ENCODE data around the gene MCRS1. TPM values are rescaled to one million over a fixed set of nuclear protein-coding genes. Genes with fewer than 3 reads are reported as not detected.
A peak's percentile ranks its signal among the peaks of the same experiment; 100 is the strongest.

The MCRS1 gene
- total RNA-seq, 2 donors from 2014 or later, result 78.0 to 92.2 TPM

DNA sequence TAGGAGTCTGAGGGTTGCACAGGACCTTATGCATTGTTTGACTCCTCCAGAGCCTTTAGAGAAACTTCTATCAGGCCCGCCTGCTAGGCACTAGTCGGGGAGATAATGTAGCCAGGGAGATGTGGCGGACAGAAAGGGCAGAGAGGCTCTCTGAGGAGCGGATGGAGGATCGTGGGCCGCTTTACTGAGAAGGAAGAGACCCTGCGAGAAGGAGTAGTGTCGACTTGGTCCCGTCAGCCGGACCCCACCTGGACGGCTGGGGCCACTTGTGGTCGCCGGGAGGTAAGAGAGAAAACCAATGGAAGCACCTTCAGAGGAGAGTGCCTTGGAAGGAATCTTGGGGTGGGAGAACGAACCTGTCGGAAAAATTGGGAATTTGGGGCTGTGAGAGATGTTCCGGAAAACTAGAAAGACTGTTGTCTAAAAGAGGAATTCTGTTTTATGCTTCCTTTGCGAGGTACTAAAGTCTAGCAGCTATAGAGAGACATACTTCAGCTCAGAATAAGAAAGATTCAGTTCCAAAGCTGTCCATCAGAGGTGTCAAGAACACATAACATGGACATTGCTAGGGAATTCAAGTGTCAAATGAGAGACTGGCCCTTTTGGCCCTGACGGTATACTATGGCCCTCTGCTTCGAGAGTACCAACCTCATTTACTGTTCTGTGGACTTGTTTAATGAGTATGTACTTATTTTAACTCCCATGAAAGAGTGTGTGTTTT, 660 bp upstream of the MCRS1 start:
- H3K27ac Mint-ChIP-seq, result peak overlapping the region; percentile 99
- H3K27me3 Mint-ChIP-seq, result no peaks in the 10 kb centered on the region
- no peak for DNase-seq
- H3K9me3 ChIP-seq (ENCODE audit: control insufficient read depth, low read length, poor library complexity, severe bottlenecking), result no peaks in the 10 kb centered on the region
- peak overlapping the region; percentile 99 for H3K4me3 Mint-ChIP-seq
- H3K4me1 Mint-ChIP-seq, result peaks cover 49% of the 10 kb centered on the region
- peak; percentile 17 for ATAC-seq
- H3K36me3 Mint-ChIP-seq (ENCODE audit: low read depth), result peaks cover 6% of the 10 kb centered on the region

DNA sequence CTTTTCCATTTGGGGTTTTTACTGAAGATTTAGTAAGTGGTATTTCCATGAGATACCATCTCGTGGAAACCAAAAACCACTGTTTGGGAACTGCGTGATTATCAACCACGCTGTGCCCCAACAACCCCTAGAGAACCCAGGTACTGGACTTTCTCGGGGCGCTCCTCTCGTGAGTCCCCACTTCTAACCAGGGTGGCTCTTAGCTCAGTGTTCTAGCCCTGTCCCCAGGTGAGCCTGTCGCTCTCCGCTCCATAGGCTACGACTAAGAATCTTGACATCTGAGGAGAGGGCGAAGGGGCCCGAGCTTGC, 686 bp downstream of the MCRS1 start:
- H3K36me3 Mint-ChIP-seq (ENCODE audit: low read depth), result peaks cover 8% of the 10 kb centered on the region
- peaks cover 51% of the 10 kb centered on the region for H3K4me1 Mint-ChIP-seq
- peak overlapping the region; percentile 99 for H3K27ac Mint-ChIP-seq
- H3K9me3 ChIP-seq (ENCODE audit: control insufficient read depth, low read length, poor library complexity, severe bottlenecking), result no peaks in the 10 kb centered on the region
- ATAC-seq, result peak; percentile 12
- peak overlapping the region; percentile 99 for H3K4me3 Mint-ChIP-seq
- DNase-seq, result no peak
- no peaks in the 10 kb centered on the region for H3K27me3 Mint-ChIP-seq

DNA sequence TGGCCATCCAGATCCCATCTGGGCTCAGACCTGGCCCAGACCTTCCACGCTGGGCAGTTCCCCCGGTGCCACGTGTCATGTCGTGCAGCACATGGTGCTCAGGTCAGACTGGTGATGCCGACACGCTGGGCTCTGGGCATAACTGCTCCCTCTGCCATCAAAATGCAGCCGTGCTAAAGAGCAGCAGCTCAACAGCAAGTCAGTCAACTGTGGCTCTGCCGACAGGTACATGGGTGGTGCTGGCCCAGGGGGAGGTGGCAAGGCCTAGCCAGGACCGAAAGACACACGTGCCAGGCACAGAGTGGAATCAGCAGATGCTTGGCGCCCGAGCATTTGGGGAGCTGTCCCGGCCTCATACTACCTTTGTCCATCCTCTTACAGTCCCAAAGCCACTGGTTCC, 1.6 kb downstream of the MCRS1 start:
- Mint-ChIP-seq H3K27ac (no peak overlapping the region), H3K4me3 (peak overlapping the region; percentile 99), H3K27me3 (no peaks in the 10 kb centered on the region), H3K4me1 (peaks cover 49% of the 10 kb centered on the region), H3K36me3 (ENCODE audit: low read depth) (peaks cover 8% of the 10 kb centered on the region)
- no peak for ATAC-seq
- DNase-seq, result no peak
- H3K9me3 ChIP-seq (ENCODE audit: control insufficient read depth, low read length, poor library complexity, severe bottlenecking), result no peaks in the 10 kb centered on the region

DNA sequence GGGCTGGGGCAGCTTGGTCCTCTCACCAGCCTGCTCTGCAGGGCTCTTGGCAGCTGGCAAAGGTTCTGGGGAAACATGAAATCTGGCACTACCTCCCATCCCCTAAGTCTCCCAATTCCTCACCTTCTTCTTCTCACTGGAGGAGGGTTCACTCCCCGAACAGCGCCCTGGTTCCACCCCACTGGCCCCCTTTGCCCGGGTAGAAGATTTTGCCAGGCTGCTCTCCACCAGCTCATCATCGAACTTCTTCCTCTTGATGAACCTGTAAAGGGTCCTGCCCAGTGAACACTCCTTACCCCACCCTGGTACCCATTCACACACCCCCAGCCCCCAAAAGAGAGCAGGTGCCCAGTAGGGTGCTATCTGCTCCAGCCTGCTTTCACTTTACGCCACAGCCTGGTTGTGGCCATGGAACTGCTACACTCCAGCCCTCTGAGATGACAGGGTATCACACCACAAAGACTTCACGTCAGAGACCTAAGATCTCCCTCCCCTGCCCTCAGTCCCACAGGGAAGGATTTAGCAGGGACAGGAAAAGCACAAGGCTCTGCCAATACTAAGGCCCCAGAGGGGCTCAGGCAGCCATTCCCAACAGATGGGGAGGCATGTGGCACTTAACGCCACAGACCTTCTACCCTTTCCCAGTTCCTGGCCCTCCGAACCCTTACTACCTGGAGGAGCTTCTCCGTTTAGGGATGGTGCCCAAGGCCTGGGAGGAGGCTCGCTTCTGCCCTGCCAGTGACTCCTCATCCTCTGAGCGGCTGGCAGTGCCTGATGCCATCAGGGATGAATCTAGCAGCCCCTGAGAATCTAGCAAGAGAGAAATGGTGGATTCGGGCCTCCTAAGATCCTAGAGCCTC, 2.3 kb downstream of the MCRS1 start:
- no peaks in the 10 kb centered on the region for H3K9me3 ChIP-seq (ENCODE audit: control insufficient read depth, low read length, poor library complexity, severe bottlenecking)
- peaks cover 8% of the 10 kb centered on the region for H3K36me3 Mint-ChIP-seq (ENCODE audit: low read depth)
- H3K4me3 Mint-ChIP-seq, result peak overlapping the region; percentile 12
- H3K4me1 Mint-ChIP-seq, result peaks cover 47% of the 10 kb centered on the region
- DNase-seq, result no peak
- peak overlapping the region; percentile 85 for H3K27ac Mint-ChIP-seq
- no peaks in the 10 kb centered on the region for H3K27me3 Mint-ChIP-seq
- no peak for ATAC-seq

DNA sequence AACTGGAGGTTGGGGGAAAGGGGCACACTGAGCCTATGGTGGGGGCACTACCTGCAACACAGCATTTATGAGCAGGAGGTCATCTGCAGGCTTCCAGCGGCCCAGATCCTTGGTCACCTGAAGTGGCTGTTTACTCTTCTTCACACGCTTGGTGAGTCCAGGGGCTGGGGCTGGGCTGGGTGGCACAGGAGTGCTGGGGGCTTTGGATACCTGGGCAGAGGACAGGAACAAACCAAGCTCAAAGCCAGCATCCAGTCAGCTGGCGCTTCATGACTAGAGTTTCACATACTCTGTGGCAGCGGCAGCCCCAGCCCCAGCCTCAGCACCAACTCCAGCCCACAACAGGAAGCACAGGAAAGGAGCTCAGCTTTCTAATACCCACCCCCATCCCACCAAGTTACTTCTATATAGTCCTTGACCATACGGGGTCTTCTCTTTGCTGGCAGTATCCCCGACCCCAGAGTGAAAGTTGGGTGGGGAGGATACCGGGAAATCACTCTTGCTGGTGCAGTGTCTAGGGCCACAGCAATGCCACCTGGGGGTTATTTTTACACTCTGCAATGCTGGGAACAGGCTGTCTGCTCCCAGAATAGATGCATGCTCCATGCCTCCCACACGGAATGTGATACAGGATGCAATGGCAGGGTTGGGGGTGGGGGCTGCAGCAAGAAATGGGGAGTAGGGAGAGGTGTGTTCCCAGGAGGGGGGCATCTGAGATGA, 3.1 kb downstream of the MCRS1 start:
- no peak for ATAC-seq
- no peaks in the 10 kb centered on the region for H3K27me3 Mint-ChIP-seq
- H3K9me3 ChIP-seq (ENCODE audit: control insufficient read depth, low read length, poor library complexity, severe bottlenecking), result no peaks in the 10 kb centered on the region
- H3K36me3 Mint-ChIP-seq (ENCODE audit: low read depth), result peaks cover 8% of the 10 kb centered on the region
- H3K27ac Mint-ChIP-seq, result peak overlapping the region; percentile 85
- peaks cover 44% of the 10 kb centered on the region for H3K4me1 Mint-ChIP-seq
- no peak for DNase-seq
- peak overlapping the region; percentile 66 for H3K4me3 Mint-ChIP-seq

DNA sequence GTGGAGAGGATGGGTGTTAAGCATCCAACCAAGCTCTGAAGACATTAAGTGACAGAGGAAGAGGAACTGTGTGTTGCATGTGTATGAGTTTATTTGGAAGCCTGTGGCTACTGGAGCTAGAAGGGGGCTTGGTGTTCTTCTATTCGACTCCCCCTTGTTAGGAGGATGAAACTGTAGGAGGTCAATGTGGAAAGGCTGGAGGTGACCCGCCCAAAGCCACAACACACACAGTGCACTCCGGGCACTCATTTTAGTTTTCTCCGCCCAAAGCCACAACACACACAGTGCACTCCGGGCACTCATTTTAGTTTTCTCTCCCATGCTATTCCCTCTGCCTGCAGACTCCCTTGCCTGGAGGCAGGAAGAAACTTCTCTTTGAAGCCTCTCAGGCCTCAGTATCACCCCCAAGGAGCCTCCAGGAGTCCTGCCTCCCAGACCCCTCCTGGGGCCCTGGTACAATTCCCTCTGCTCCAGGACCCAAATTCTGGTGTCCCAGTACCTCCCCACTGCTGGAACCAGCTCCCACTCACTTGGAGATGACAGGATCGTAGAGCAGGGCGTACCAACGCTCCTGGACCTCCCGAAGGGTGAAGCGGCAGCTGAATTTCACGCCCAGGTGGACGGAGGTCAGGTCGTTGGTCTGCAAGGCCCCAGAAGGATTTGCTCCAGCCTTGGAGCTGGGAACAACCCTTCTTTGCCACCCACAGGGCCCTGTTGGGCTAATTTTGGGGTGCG, 3.8 kb downstream of the MCRS1 start:
- H3K36me3 Mint-ChIP-seq (ENCODE audit: low read depth), result peaks cover 8% of the 10 kb centered on the region
- peaks cover 46% of the 10 kb centered on the region for H3K4me1 Mint-ChIP-seq
- peak overlapping the region; percentile 85 for H3K27ac Mint-ChIP-seq
- no peak for DNase-seq
- H3K27me3 Mint-ChIP-seq, result no peaks in the 10 kb centered on the region
- no peak for ATAC-seq
- no peaks in the 10 kb centered on the region for H3K9me3 ChIP-seq (ENCODE audit: control insufficient read depth, low read length, poor library complexity, severe bottlenecking)
- peak overlapping the region; percentile 3 for H3K4me3 Mint-ChIP-seq

DNA sequence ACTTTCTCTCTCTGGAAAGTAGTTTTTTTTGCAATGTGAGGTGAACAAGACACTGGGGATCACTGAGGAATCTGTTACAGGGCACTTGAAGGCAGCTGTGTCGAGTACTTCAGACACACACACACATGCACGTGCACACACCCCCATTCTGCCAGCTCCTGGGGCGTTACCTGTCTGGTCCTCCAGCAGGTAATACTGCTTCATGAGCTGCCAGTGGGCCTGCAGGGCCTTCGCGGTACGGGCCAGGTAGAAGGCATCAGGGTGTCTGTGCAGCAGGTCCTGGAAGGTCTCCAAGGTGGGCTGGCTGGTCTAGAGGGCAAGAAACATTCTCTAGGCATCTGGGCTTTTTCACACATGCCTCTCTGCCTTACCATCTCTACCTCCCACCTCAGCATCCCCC, 5.1 kb downstream of the MCRS1 start:
- DNase-seq (no peak), ATAC-seq (no peak)
- Mint-ChIP-seq H3K4me1 (peaks cover 37% of the 10 kb centered on the region), H3K36me3 (ENCODE audit: low read depth) (peaks cover 5% of the 10 kb centered on the region), H3K27ac (no peak overlapping the region), H3K27me3 (no peaks in the 10 kb centered on the region), H3K4me3 (no peak overlapping the region)
- H3K9me3 ChIP-seq (ENCODE audit: control insufficient read depth, low read length, poor library complexity, severe bottlenecking), result no peaks in the 10 kb centered on the region

DNA sequence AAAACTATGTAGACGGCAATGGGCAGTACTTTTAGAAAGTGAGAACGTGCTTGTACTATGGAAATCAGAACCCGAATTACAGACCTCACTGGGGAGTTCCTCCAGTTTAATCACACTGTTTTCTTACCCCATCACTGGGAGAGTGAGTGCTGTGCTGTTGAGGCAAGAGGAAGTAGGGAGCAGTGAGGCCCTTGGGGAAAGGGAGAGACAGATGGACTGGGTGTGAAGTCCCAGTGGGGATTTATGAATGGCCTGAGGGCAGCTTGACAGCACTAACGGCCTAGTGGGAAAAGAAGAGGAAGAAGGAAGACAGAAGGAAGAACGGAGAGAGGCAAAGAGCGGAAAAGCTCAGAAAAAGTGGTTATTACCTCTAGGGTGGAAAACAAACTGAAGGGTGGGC, 5.7 kb downstream of the MCRS1 start:
- H3K27ac Mint-ChIP-seq, result no peak overlapping the region

DNA sequence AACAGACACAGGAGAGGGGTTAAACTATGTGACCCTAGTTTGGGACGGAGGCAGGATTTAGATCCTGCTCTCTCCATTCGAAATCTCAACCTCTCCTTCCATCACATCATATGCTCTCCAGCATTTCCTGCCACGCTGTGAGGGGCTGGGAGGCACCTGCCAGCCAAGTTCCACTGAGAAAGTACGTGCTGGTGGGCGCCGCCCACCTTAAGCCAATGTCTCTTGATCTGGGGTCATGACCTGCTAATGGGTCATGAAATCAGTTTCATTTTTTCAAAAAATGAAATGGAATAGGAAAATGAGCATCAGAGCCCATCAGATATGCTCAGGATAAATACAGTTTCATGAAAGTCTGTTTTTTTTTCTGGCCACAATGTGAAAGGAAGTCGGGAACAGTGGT, 7.2 kb downstream of the MCRS1 start:
- no peaks in the 10 kb centered on the region for H3K9me3 ChIP-seq (ENCODE audit: control insufficient read depth, low read length, poor library complexity, severe bottlenecking)
- Mint-ChIP-seq H3K27ac (peak overlapping the region; percentile 67), H3K4me3 (no peak overlapping the region), H3K4me1 (peaks cover 30% of the 10 kb centered on the region), H3K36me3 (ENCODE audit: low read depth) (peaks cover 4% of the 10 kb centered on the region), H3K27me3 (no peaks in the 10 kb centered on the region)
- DNase-seq, result no peak
- ATAC-seq, result no peak

More for the DNA sequence above, 5.7 kb downstream of the MCRS1 start:
- no peak for DNase-seq
- no peak overlapping the region for H3K4me3 Mint-ChIP-seq
- H3K27me3 Mint-ChIP-seq, result no peaks in the 10 kb centered on the region
- peaks cover 33% of the 10 kb centered on the region for H3K4me1 Mint-ChIP-seq
- H3K9me3 ChIP-seq (ENCODE audit: control insufficient read depth, low read length, poor library complexity, severe bottlenecking), result no peaks in the 10 kb centered on the region
- peaks cover 4% of the 10 kb centered on the region for H3K36me3 Mint-ChIP-seq (ENCODE audit: low read depth)
- ATAC-seq, result no peak

DNA sequence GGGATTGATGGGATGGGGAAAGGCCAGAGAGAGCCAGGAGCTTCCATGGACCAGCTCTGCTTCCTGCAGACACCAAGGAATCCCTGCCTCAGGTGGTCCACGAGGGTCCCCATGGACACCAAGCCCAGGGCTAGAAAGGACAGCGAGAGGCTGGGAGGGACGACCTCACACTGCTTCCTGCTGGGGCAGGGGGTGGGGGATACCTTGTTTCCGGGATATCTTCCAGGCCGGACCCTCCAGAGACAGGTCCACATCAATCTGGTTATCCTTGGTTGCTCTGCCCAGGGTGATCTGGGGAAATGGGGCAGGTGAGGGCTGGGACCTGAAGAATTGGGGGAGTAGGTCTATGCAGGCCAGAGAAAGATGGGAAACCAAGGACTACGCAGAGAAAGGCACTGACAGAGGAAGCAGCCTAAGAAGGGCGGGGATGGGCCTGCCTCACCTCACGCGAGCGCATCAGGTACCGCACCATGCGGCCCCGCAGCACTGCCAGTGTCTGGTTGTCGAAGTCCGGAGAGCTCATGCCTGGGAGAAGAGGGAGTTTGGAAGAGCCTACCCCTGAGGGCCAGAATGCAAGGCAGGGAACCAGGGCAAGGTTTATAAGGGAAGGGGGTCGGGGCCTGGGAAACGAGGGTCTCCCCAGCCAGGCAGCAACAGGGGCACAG, 8.8 kb downstream of the MCRS1 start:
- Mint-ChIP-seq H3K27me3 (no peaks in the 10 kb centered on the region), H3K36me3 (ENCODE audit: low read depth) (peaks cover 4% of the 10 kb centered on the region), H3K4me3 (no peak overlapping the region), H3K4me1 (peaks cover 22% of the 10 kb centered on the region), H3K27ac (no peak overlapping the region)
- no peaks in the 10 kb centered on the region for H3K9me3 ChIP-seq (ENCODE audit: control insufficient read depth, low read length, poor library complexity, severe bottlenecking)
- ATAC-seq (no peak), DNase-seq (no peak)

DNA sequence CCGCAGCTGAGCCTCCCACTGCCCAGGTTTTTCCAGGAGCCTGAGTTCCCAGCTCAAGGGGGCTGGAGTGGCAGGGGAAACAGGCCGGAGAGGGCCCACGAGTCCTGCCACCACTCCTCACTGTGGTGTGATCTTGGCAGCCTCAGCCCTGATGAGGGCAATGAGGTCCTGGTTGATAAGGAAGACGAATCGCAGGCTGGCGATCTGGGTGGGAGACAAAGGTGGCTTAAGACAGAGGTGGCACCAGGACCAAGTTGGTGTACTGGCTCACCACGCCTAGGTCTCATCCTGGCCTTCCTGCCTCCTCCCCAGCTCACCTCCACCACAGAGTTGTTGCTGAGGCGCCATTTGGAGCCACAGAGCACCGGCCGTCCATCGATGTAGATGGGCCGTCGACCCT, 9.4 kb downstream of the MCRS1 start:
- Mint-ChIP-seq H3K4me1 (peaks cover 19% of the 10 kb centered on the region), H3K27me3 (no peaks in the 10 kb centered on the region), H3K4me3 (no peak overlapping the region), H3K27ac (no peak overlapping the region), H3K36me3 (ENCODE audit: low read depth) (peaks cover 4% of the 10 kb centered on the region)
- ATAC-seq, result no peak
- no peaks in the 10 kb centered on the region for H3K9me3 ChIP-seq (ENCODE audit: control insufficient read depth, low read length, poor library complexity, severe bottlenecking)
- DNase-seq, result no peak

DNA sequence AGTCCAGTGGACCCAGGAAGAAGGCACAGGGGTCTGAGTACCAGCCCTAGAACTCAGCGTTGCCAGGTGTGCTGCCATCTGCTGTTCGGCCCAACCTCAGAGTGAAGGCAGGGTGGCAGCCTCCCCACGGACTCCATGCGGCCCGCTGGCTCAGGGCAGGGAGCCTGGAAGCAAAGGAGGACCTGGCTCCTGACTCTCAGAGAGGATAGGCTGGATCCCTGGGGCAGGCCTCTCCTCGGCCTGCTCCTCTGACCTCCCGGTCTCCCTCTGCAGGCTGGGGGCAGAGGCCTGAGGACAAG, 10.1 kb downstream of the MCRS1 start:
- Mint-ChIP-seq H3K27me3 (no peaks in the 10 kb centered on the region), H3K27ac (no peak overlapping the region), H3K36me3 (ENCODE audit: low read depth) (peaks cover 4% of the 10 kb centered on the region), H3K4me1 (peaks cover 24% of the 10 kb centered on the region), H3K4me3 (no peak overlapping the region)
- H3K9me3 ChIP-seq (ENCODE audit: control insufficient read depth, low read length, poor library complexity, severe bottlenecking), result no peaks in the 10 kb centered on the region
- no peak for ATAC-seq
- no peak for DNase-seq
